PC-9 (cell line): Measurements from ENCODE around the gene BRMS1. TPM values are rescaled to one million over a fixed set of nuclear protein-coding genes. Genes with fewer than 3 reads are reported as not detected.

ENCODE experiments used
- BruUV-seq: library from RNA; stranded (reverse); fragments of 400-500 nt; replicated peaks from 2 replicates; lab custom pipeline; 2021; lab: Mats Ljungman, UMichigan
- CTCF ChIA-PET: fragments of 300-600 bp; sonication (Branson Sonifier 250); formaldehyde crosslinking; loops from one replicate; lab custom pipeline; 2022; ENCODE audit warnings: antibody characterized with exemption; lab: Charles Lee
- POLR2A ChIA-PET: fragments of 300-600 bp; sonication (Branson Sonifier 250); formaldehyde crosslinking; loops from one replicate; lab custom pipeline; 2022; ENCODE audit warnings: antibody characterized with exemption; ENCODE audit not compliant: unreplicated experiment; lab: Charles Lee
- DNase-seq, 2 experiments: peaks; one replicate each; pipeline versions ENCODE4 v3.0.0 to v3.0.0-alpha.2; 2015 to 2022; ENCODE audit warnings: mixed read lengths in 1 of 2
- H2AFZ ChIP-seq: fragments of 200-600 bp; sonication (generic); 2 replicates; pipeline ENCODE4 v1.8.1; 2017; ENCODE audit warnings: antibody characterized with exemption
- H3F3A ChIP-seq: fragments of 200-600 bp; sonication (generic); 2 replicates; pipeline ENCODE4 v1.8.1; 2017; ENCODE audit warnings: antibody characterized with exemption, mild to moderate bottlenecking, low read depth; ENCODE audit not compliant: insufficient read depth
- H3K27ac ChIP-seq: fragments of 200-600 bp; sonication (generic); 2 replicates; pipeline ENCODE4 v1.6.1; 2016; ENCODE audit warnings: mixed run types
- H3K27me3 ChIP-seq: fragments of 200-600 bp; sonication (generic); 2 replicates; pipeline ENCODE4 v1.6.1; 2016; ENCODE audit warnings: low read depth, mixed run types; ENCODE audit not compliant: insufficient read depth
- H3K36me3 ChIP-seq: fragments of 200-600 bp; sonication (generic); 2 replicates; pipeline ENCODE4 v1.6.1; 2016; ENCODE audit warnings: low read depth, mixed run types
- H3K4me1 ChIP-seq: fragments of 200-600 bp; sonication (generic); replicated peaks from 2 replicates; pipeline ENCODE4 v1.6.1; 2016; ENCODE audit warnings: mixed run types; ENCODE audit not compliant: insufficient read depth
- H3K4me2 ChIP-seq: fragments of 200-600 bp; sonication (generic); 2 replicates; pipeline ENCODE4 v1.6.1; 2017; ENCODE audit warnings: mixed run types
- H3K4me3 ChIP-seq: fragments of 200-600 bp; sonication (generic); 2 replicates; pipeline ENCODE4 v1.6.1; 2016; ENCODE audit warnings: mixed run types
- H3K79me2 ChIP-seq: fragments of 200-600 bp; sonication (generic); 2 replicates; pipeline ENCODE4 v1.6.1; 2017; ENCODE audit warnings: low read depth, mixed run types
- H3K9me2 ChIP-seq: fragments of 200-600 bp; sonication (generic); 2 replicates; pipeline ENCODE4 v1.8.1; 2017; ENCODE audit warnings: mild to moderate bottlenecking; ENCODE audit not compliant: insufficient read depth
- H3K9me3 ChIP-seq: fragments of 200-600 bp; sonication (generic); 2 replicates; pipeline ENCODE4 v1.8.1; 2016; ENCODE audit warnings: low read depth; ENCODE audit not compliant: insufficient read depth
- H4K20me1 ChIP-seq: fragments of 200-600 bp; sonication (generic); 2 replicates; pipeline ENCODE4 v1.8.1; 2017; ENCODE audit not compliant: insufficient read depth
- EZH2 ChIP-seq: fragments of 200-600 bp; sonication (generic); IDR thresholded peaks from 2 replicates; pipeline ENCODE4 v1.8.0; 2017; ENCODE audit warnings: antibody characterized with exemption, low read depth
- intact Hi-C: fragments of 100-400 bp; cut with micrococcal nuclease; formaldehyde crosslinking; loops from one replicate; pipeline ENCODE4 v1.10.0; 2022; ENCODE audit not compliant: unreplicated experiment
- total RNA-seq: library from RNA; stranded (reverse); gene quantifications from 2 replicates; pipeline ENCODE4 v1.2.3, GENCODE V29; 2021
- TF ChIP-seq, protein P1 (sequence below): fragments of 200-600 bp; sonication (generic); conservative IDR thresholded peaks from 2 replicates; pipeline ENCODE4 v1.6.1; 2017; ENCODE audit warnings: mixed run types, antibody characterized with exemption, mild to moderate bottlenecking, moderate library complexity

The BRMS1 gene
- total RNA-seq, 1 experiment from 2014 or later: 54.3 TPM

DNA sequence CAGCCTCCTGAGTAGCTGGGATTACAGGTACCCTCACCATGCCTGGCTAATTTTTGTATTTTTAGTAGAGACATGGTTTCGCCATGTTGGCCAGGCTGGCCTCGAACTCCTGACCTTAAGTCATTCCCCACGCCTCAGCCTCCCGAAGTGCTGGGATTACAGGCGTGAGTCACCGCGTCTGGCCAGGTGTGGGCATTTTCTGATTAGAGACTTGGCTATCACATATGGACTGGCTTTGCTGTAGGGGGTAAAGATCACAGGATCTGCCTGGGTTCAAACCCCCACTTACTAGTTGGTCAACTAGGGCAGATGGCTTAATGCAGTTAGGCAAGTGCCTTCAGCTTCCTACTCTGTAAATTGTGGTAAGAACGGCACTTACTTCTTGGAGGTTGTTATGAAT is 34.6 kb downstream of the BRMS1 start:
- Histone ChIP-seq H3K27me3 (peaks cover 19% of the 10 kb centered on the region), H3K4me1 (peaks cover 6% of the 10 kb centered on the region), H3K9me3 (no peaks in the 10 kb centered on the region), H3K79me2 (no peaks in the 10 kb centered on the region), H3K36me3 (no peaks in the 10 kb centered on the region), H2AFZ (no peak overlapping the region), H3K4me3 (no peak overlapping the region), H3K9me2 (no peaks in the 10 kb centered on the region), H3K4me2 (no peak overlapping the region), H3K27ac (no peak overlapping the region), H3F3A (peaks cover 10% of the 10 kb centered on the region; the same call in 1 of the 2 replicates), H4K20me1 (no peaks in the 10 kb centered on the region)
- intact Hi-C loops: loop anchor here (2.0 to 5.0 kb wide), 2 partner anchors 62 to 120 kb away; partner anchors contain the start of gene SLC29A2
- TF ChIP-seq EZH2: no peak
- TF ChIP-seq, protein P1, sequence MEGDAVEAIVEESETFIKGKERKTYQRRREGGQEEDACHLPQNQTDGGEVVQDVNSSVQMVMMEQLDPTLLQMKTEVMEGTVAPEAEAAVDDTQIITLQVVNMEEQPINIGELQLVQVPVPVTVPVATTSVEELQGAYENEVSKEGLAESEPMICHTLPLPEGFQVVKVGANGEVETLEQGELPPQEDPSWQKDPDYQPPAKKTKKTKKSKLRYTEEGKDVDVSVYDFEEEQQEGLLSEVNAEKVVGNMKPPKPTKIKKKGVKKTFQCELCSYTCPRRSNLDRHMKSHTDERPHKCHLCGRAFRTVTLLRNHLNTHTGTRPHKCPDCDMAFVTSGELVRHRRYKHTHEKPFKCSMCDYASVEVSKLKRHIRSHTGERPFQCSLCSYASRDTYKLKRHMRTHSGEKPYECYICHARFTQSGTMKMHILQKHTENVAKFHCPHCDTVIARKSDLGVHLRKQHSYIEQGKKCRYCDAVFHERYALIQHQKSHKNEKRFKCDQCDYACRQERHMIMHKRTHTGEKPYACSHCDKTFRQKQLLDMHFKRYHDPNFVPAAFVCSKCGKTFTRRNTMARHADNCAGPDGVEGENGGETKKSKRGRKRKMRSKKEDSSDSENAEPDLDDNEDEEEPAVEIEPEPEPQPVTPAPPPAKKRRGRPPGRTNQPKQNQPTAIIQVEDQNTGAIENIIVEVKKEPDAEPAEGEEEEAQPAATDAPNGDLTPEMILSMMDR: no peak
- DNase-seq: no peak
- ChIA-PET CTCF (interaction anchor here (0.6 to 0.7 kb wide), 2 partner anchors 29 to 122 kb away, joined by 3 read pairs; no protein-coding TSS in a partner anchor), POLR2A (no interaction called here)
- BruUV-seq: no TSS peak

DNA sequence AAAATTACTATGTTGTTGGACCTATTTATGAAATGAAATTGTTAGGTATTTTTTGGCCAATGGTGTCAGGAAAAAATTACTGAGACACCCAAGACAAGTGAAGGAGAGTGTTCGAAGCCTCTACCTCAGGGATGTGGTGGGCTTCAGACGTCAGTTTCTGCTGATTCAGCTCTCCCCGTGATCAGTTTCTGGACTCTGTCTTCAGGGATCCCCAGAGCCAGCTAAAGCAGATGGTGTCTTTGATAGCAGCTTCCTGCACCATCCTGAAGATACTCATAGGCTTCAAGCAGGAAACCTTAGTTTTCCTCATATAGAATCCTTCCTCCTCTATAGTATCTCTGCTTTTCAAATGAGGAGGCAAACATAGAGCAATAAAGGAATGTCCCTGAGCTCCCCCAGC is 35.4 kb downstream of the BRMS1 start:
- ChIA-PET POLR2A (no interaction called here), CTCF (interaction anchor here (0.6 to 0.7 kb wide), 2 partner anchors 123 to 1017 kb away, joined by 3 to 5 read pairs; no protein-coding TSS in a partner anchor)
- peaks cover 10% of the 10 kb centered on the region; the same call in 1 of the 2 replicates for H3F3A ChIP-seq
- H3K27ac ChIP-seq: no peak overlapping the region
- H3K9me2 ChIP-seq: no peaks in the 10 kb centered on the region
- no peak overlapping the region for H2AFZ ChIP-seq
- H3K79me2 ChIP-seq: no peaks in the 10 kb centered on the region
- no peaks in the 10 kb centered on the region for H3K9me3 ChIP-seq
- H3K27me3 ChIP-seq: peaks cover 19% of the 10 kb centered on the region
- intact Hi-C loops: no loop called here
- H4K20me1 ChIP-seq: no peaks in the 10 kb centered on the region
- peaks cover 6% of the 10 kb centered on the region for H3K4me1 ChIP-seq
- H3K36me3 ChIP-seq: no peaks in the 10 kb centered on the region
- H3K4me3 ChIP-seq: no peak overlapping the region
- no TSS peak for BruUV-seq
- no peak overlapping the region for H3K4me2 ChIP-seq
- TF ChIP-seq, protein P1: no peak
- TF ChIP-seq EZH2: no peak
- DNase-seq: no peak

DNA sequence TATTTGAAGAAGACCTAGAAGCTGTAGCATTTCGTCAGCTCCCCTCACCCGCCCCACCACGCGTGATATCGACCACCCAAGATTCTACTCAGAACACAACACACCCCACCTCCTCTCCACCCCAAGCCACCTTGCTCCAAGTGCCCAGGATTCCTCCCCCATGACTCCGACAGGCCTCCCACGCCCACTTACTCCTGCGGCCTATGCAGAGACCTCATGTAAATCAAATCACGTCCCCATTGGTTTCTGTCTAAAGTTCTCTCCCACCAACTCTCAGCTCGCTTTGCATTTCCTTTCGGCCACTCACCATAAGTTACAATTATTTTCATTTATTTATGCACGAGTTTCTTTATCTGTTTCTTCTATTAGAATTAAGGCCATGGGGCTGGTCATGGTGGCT is 42.2 kb downstream of the BRMS1 start:
- Histone ChIP-seq H3K27ac (no peak overlapping the region), H2AFZ (no peak overlapping the region), H3K9me3 (no peaks in the 10 kb centered on the region), H3K4me2 (no peak overlapping the region), H3K9me2 (no peaks in the 10 kb centered on the region), H3F3A (no peaks in the 10 kb centered on the region), H3K4me1 (no peaks in the 10 kb centered on the region), H3K36me3 (no peaks in the 10 kb centered on the region), H3K79me2 (no peaks in the 10 kb centered on the region), H3K4me3 (no peak overlapping the region), H4K20me1 (no peaks in the 10 kb centered on the region), H3K27me3 (peaks cover 12% of the 10 kb centered on the region; the same call in 1 of the 2 replicates)
- no TSS peak for BruUV-seq
- TF ChIP-seq EZH2: no peak
- TF ChIP-seq, protein P1: no peak
- CTCF ChIA-PET: no interaction called here
- intact Hi-C loops: no loop called here
- POLR2A ChIA-PET: no interaction called here
- DNase-seq: no peak
